Neutrophil (primary cell): ENCODE data around the gene CRB1.

Experiments used
- H3K27ac ChIP-seq: fragments of 200-600 bp; sonication (generic); 2 replicates; pipeline ENCODE4 v1.5.1; 2016; ENCODE audit warnings: mild to moderate bottlenecking, moderate library complexity
- H3K27me3 ChIP-seq: fragments of 200-600 bp; sonication (generic); 2 replicates; pipeline ENCODE4 v1.6.0; 2016; ENCODE audit warnings: mild to moderate bottlenecking
- H3K36me3 ChIP-seq: fragments of 200-600 bp; sonication (generic); 2 replicates; pipeline ENCODE4 v1.5.1; 2017
- H3K4me1 ChIP-seq, 2 experiments: fragments of 200-600 bp in 1 of 2; sonication (generic) in 1 of 2; 1 replicate in 1 of 2; 2 replicates in 1 of 2; pipeline versions ENCODE4 v1.5.1 to v1.6.1; 2013 to 2016; ENCODE audit warnings: low read depth in 1 of 2, low read length in 1 of 2, mild to moderate bottlenecking in 1 of 2, moderate library complexity in 1 of 2; ENCODE audit not compliant: control insufficient read depth in 1 of 2, insufficient read depth in 1 of 2
- H3K4me3 ChIP-seq, 2 experiments: fragments of 200-600 bp in 1 of 2; sonication (generic) in 1 of 2; 1 replicate in 1 of 2; 2 replicates in 1 of 2; pipeline ENCODE4 v1.5.1; 2013 to 2016; ENCODE audit warnings: low read depth in 1 of 2, low read length in 1 of 2, mild to moderate bottlenecking in 1 of 2, moderate library complexity in 1 of 2
- H3K9me3 ChIP-seq: fragments of 200-600 bp; sonication (generic); 2 replicates; pipeline ENCODE4 v1.5.1; 2016
- CTCF ChIP-seq: fragments of 200-600 bp; sonication (generic); IDR thresholded peaks from 2 replicates; pipeline ENCODE4 v1.5.1; 2016; ENCODE audit warnings: antibody characterized with exemption

The CRB1 gene

GRCh38 chr1:197391303-197392226 is 123.5 kb downstream of the CRB1 start:
- Histone ChIP-seq H3K9me3 (no peaks in the 10 kb centered on the region), H3K4me1 (no peaks in the 10 kb centered on the region), H3K36me3 (no peaks in the 10 kb centered on the region), H3K4me3 (no peak overlapping the region), H3K27me3 (no peaks in the 10 kb centered on the region), H3K27ac (no peak overlapping the region)
- TF ChIP-seq CTCF, result no peak

- Histone ChIP-seq H3K4me1 (no peaks in the 10 kb centered on the region), H3K9me3 (no peaks in the 10 kb centered on the region), H3K4me3 (no peak overlapping the region), H3K27ac (no peak overlapping the region), H3K27me3 (no peaks in the 10 kb centered on the region), H3K36me3 (no peaks in the 10 kb centered on the region)
- no peak for TF ChIP-seq CTCF
These were observed 124.5 kb downstream of the CRB1 start for GRCh38 chr1:197392541-197392940.

GRCh38 chr1:197393105-197393504 is 125.1 kb downstream of the CRB1 start:
- TF ChIP-seq CTCF, result no peak
- H3K4me3 ChIP-seq, result no peak overlapping the region
- H3K27me3 ChIP-seq, result no peaks in the 10 kb centered on the region
- H3K27ac ChIP-seq, result no peak overlapping the region
- no peaks in the 10 kb centered on the region for H3K4me1 ChIP-seq
- no peaks in the 10 kb centered on the region for H3K36me3 ChIP-seq
- no peaks in the 10 kb centered on the region for H3K9me3 ChIP-seq

- H3K4me3 ChIP-seq, result no peak overlapping the region
- no peaks in the 10 kb centered on the region for H3K9me3 ChIP-seq
- no peaks in the 10 kb centered on the region for H3K36me3 ChIP-seq
- no peaks in the 10 kb centered on the region for H3K27me3 ChIP-seq
- no peak for TF ChIP-seq CTCF
- H3K4me1 ChIP-seq, result no peaks in the 10 kb centered on the region
- H3K27ac ChIP-seq, result no peak overlapping the region
These were observed 125.7 kb downstream of the CRB1 start for GRCh38 chr1:197393772-197394171.

- TF ChIP-seq CTCF, result no peak
- Histone ChIP-seq H3K27ac (no peak overlapping the region), H3K36me3 (no peaks in the 10 kb centered on the region), H3K4me3 (no peak overlapping the region), H3K9me3 (no peaks in the 10 kb centered on the region), H3K4me1 (peaks cover 0 to 5% of the 10 kb centered on the region in 2 experiments), H3K27me3 (no peaks in the 10 kb centered on the region)
These were observed 127.0 kb downstream of the CRB1 start for GRCh38 chr1:197394831-197395608.
